IPS-18a (cell line): Measurements from ENCODE around the gene ACACB.

Experiments used
- H3K27ac ChIP-seq: one replicate; pipeline ENCODE4 v1.5.1; 2013; ENCODE audit warnings: low read length
- H3K27me3 ChIP-seq: one replicate; pipeline ENCODE4 v1.6.1; 2013; ENCODE audit warnings: mild to moderate bottlenecking, low read length; ENCODE audit not compliant: control insufficient read depth, insufficient read depth
- H3K36me3 ChIP-seq: one replicate; pipeline ENCODE4 v1.6.1; 2013; ENCODE audit warnings: low read depth, low read length; ENCODE audit not compliant: control insufficient read depth
- H3K4me1 ChIP-seq: one replicate; pipeline ENCODE4 v1.6.1; 2013; ENCODE audit warnings: low read depth, low read length; ENCODE audit not compliant: control insufficient read depth
- H3K4me3 ChIP-seq: one replicate; pipeline ENCODE4 v1.5.1; 2013; ENCODE audit warnings: low read length
- H3K9ac ChIP-seq: one replicate; pipeline ENCODE4 v1.6.1; 2013; ENCODE audit warnings: mild to moderate bottlenecking, low read length, moderate library complexity
- H3K9me3 ChIP-seq: one replicate; pipeline ENCODE4 v1.6.1; 2013; ENCODE audit warnings: low read depth, low read length; ENCODE audit not compliant: control insufficient read depth

ACACB gene

GRCh38 chr12:109223211-109223610 lies 106.8 kb downstream of the ACACB start:
- Histone ChIP-seq H3K27me3 (no peaks in the 10 kb centered on the region), H3K4me1 (no peaks in the 10 kb centered on the region), H3K4me3 (no peak overlapping the region), H3K36me3 (peaks cover 8% of the 10 kb centered on the region), H3K9ac (no peak overlapping the region), H3K9me3 (no peaks in the 10 kb centered on the region), H3K27ac (no peak overlapping the region)

GRCh38 chr12:109223868-109224267 lies 107.5 kb downstream of the ACACB start:
- Histone ChIP-seq H3K27ac (no peak overlapping the region), H3K9me3 (no peaks in the 10 kb centered on the region), H3K4me3 (no peak overlapping the region), H3K4me1 (no peaks in the 10 kb centered on the region), H3K9ac (no peak overlapping the region), H3K36me3 (peaks cover 8% of the 10 kb centered on the region), H3K27me3 (no peaks in the 10 kb centered on the region)

- Histone ChIP-seq H3K9ac (no peak overlapping the region), H3K27me3 (no peaks in the 10 kb centered on the region), H3K9me3 (no peaks in the 10 kb centered on the region), H3K36me3 (peaks cover 3% of the 10 kb centered on the region), H3K27ac (no peak overlapping the region), H3K4me3 (no peak overlapping the region), H3K4me1 (no peaks in the 10 kb centered on the region)
Observed at GRCh38 chr12:109228664-109229063, 112.3 kb downstream of the ACACB start.

- no peak overlapping the region for H3K9ac ChIP-seq
- H3K9me3 ChIP-seq: no peaks in the 10 kb centered on the region
- H3K27ac ChIP-seq: no peak overlapping the region
- no peak overlapping the region for H3K4me3 ChIP-seq
- H3K27me3 ChIP-seq: no peaks in the 10 kb centered on the region
- no peaks in the 10 kb centered on the region for H3K4me1 ChIP-seq
- H3K36me3 ChIP-seq: no peaks in the 10 kb centered on the region
Observed at GRCh38 chr12:109230193-109230592, 113.8 kb downstream of the ACACB start.

GRCh38 chr12:109232731-109233130 lies 116.3 kb downstream of the ACACB start:
- Histone ChIP-seq H3K27ac (no peak overlapping the region), H3K4me3 (no peak overlapping the region), H3K4me1 (no peaks in the 10 kb centered on the region), H3K9me3 (no peaks in the 10 kb centered on the region), H3K27me3 (no peaks in the 10 kb centered on the region), H3K36me3 (no peaks in the 10 kb centered on the region), H3K9ac (no peak overlapping the region)

- no peaks in the 10 kb centered on the region for H3K9me3 ChIP-seq
- no peaks in the 10 kb centered on the region for H3K36me3 ChIP-seq
- no peaks in the 10 kb centered on the region for H3K4me1 ChIP-seq
- no peak overlapping the region for H3K9ac ChIP-seq
- no peak overlapping the region for H3K4me3 ChIP-seq
- H3K27ac ChIP-seq: no peak overlapping the region
- no peaks in the 10 kb centered on the region for H3K27me3 ChIP-seq
Observed at GRCh38 chr12:109234012-109234411, 117.6 kb downstream of the ACACB start.

GRCh38 chr12:109236257-109236656 lies 119.9 kb downstream of the ACACB start:
- Histone ChIP-seq H3K27ac (no peak overlapping the region), H3K9me3 (no peaks in the 10 kb centered on the region), H3K9ac (no peak overlapping the region), H3K4me3 (no peak overlapping the region), H3K27me3 (no peaks in the 10 kb centered on the region), H3K36me3 (no peaks in the 10 kb centered on the region), H3K4me1 (no peaks in the 10 kb centered on the region)

- Histone ChIP-seq H3K9me3 (no peaks in the 10 kb centered on the region), H3K9ac (no peak overlapping the region), H3K4me1 (no peaks in the 10 kb centered on the region), H3K27me3 (no peaks in the 10 kb centered on the region), H3K4me3 (no peak overlapping the region), H3K27ac (no peak overlapping the region), H3K36me3 (peaks cover 4% of the 10 kb centered on the region)
Observed at GRCh38 chr12:109239179-109239578, 122.8 kb downstream of the ACACB start.

GRCh38 chr12:109239691-109240090 lies 123.3 kb downstream of the ACACB start:
- H3K27ac ChIP-seq: no peak overlapping the region
- no peak overlapping the region for H3K4me3 ChIP-seq
- H3K36me3 ChIP-seq: peaks cover 4% of the 10 kb centered on the region
- H3K4me1 ChIP-seq: no peaks in the 10 kb centered on the region
- H3K27me3 ChIP-seq: no peaks in the 10 kb centered on the region
- H3K9ac ChIP-seq: no peak overlapping the region
- no peaks in the 10 kb centered on the region for H3K9me3 ChIP-seq

GRCh38 chr12:109240365-109240764 lies 124.0 kb downstream of the ACACB start:
- Histone ChIP-seq H3K4me3 (no peak overlapping the region), H3K9me3 (no peaks in the 10 kb centered on the region), H3K4me1 (no peaks in the 10 kb centered on the region), H3K9ac (no peak overlapping the region), H3K27ac (no peak overlapping the region), H3K27me3 (no peaks in the 10 kb centered on the region), H3K36me3 (peaks cover 4% of the 10 kb centered on the region)

GRCh38 chr12:109241936-109242335 lies 125.5 kb downstream of the ACACB start:
- Histone ChIP-seq H3K9ac (no peak overlapping the region), H3K36me3 (peaks cover 8% of the 10 kb centered on the region), H3K27me3 (no peaks in the 10 kb centered on the region), H3K4me1 (no peaks in the 10 kb centered on the region), H3K4me3 (no peak overlapping the region), H3K9me3 (no peaks in the 10 kb centered on the region), H3K27ac (no peak overlapping the region)

GRCh38 chr12:109244073-109244472 lies 127.7 kb downstream of the ACACB start:
- H3K27me3 ChIP-seq: no peaks in the 10 kb centered on the region
- H3K4me3 ChIP-seq: no peak overlapping the region
- no peak overlapping the region for H3K9ac ChIP-seq
- peaks cover 8% of the 10 kb centered on the region for H3K36me3 ChIP-seq
- no peaks in the 10 kb centered on the region for H3K4me1 ChIP-seq
- no peak overlapping the region for H3K27ac ChIP-seq
- H3K9me3 ChIP-seq: no peaks in the 10 kb centered on the region
